ENCODE results near the gene TRIM17. TPM values are rescaled to one million over a fixed set of nuclear protein-coding genes. Genes with fewer than 3 reads are reported as not detected.
A peak's percentile ranks its signal among the peaks of the same experiment; 100 is the strongest.

Gene TRIM17
- total and polyA plus RNA-seq, 3 donors from 2014 or later: 21.4 to 37.4 (median 33.6) TPM

- H3K4me1 ChIP-seq: peaks cover 12% of the 10 kb centered on the region
- H3K27ac ChIP-seq: no peak overlapping the region
- no peaks in the 10 kb centered on the region for H3K36me3 ChIP-seq (ENCODE audit: low read depth, missing control alignments)
- intact Hi-C loops (cut with DNase I; ENCODE audit: low total_unique reads): no loop called here
- DNase-seq: no peak
- H3K9me3 ChIP-seq: no peaks in the 10 kb centered on the region
- TF ChIP-seq POLR2A (IDR thresholded peaks at IDR 0.05): no peak
- peak in 2 of 3 experiments; percentile 15 for TF ChIP-seq CTCF (IDR thresholded peaks at IDR 0.05)
- H3K4me3 ChIP-seq: no peak overlapping the region
- no peaks in the 10 kb centered on the region for H3K27me3 ChIP-seq
- WGBS, 2 donors: 29 to 54% methylated on average over 1 of the region's 1 CpG
These were observed 39.1 kb upstream of the TRIM17 start for GRCh38 chr1:228455715-228456114.

- DNase-seq: no peak
- Histone ChIP-seq H3K36me3 (ENCODE audit: low read depth, missing control alignments) (no peaks in the 10 kb centered on the region), H3K27me3 (no peaks in the 10 kb centered on the region), H3K4me1 (peaks cover 11% of the 10 kb centered on the region), H3K27ac (no peak overlapping the region), H3K9me3 (no peaks in the 10 kb centered on the region), H3K4me3 (no peak overlapping the region)
- WGBS, 2 donors: 69 to 76% methylated on average over 1 of the region's 1 CpG
- TF ChIP-seq POLR2A (IDR thresholded peaks at IDR 0.05) (no peak), CTCF (IDR thresholded peaks at IDR 0.05) (no peak)
- intact Hi-C loops (cut with DNase I; ENCODE audit: low total_unique reads): no loop called here
These were observed 37.6 kb upstream of the TRIM17 start for GRCh38 chr1:228454238-228454637.

GRCh38 chr1:228453614-228454013 lies 37.0 kb upstream of the TRIM17 start:
- no peaks in the 10 kb centered on the region for H3K36me3 ChIP-seq (ENCODE audit: low read depth, missing control alignments)
- H3K4me1 ChIP-seq: peaks cover 7% of the 10 kb centered on the region
- H3K27me3 ChIP-seq: no peaks in the 10 kb centered on the region
- 92 to 95% methylated on average over 3 of the region's 3 CpGs for WGBS, 2 donors
- TF ChIP-seq CTCF (IDR thresholded peaks at IDR 0.05): no peak
- no peak for TF ChIP-seq POLR2A (IDR thresholded peaks at IDR 0.05)
- no peak overlapping the region for H3K27ac ChIP-seq
- H3K4me3 ChIP-seq: no peak overlapping the region
- no peak for DNase-seq
- H3K9me3 ChIP-seq: no peaks in the 10 kb centered on the region
- intact Hi-C loops (cut with DNase I; ENCODE audit: low total_unique reads): no loop called here

- intact Hi-C loops (cut with DNase I; ENCODE audit: low total_unique reads): no loop called here
- no peak for DNase-seq
- no peak overlapping the region for H3K27ac ChIP-seq
- H3K4me1 ChIP-seq: peaks cover 7% of the 10 kb centered on the region
- no peaks in the 10 kb centered on the region for H3K9me3 ChIP-seq
- H3K36me3 ChIP-seq (ENCODE audit: low read depth, missing control alignments): no peaks in the 10 kb centered on the region
- WGBS, 2 donors: 87 to 92% methylated on average over 9 to 10 of the region's 10 CpGs
- no peak overlapping the region for H3K4me3 ChIP-seq
- H3K27me3 ChIP-seq: no peaks in the 10 kb centered on the region
- TF ChIP-seq CTCF (IDR thresholded peaks at IDR 0.05) (no peak), POLR2A (IDR thresholded peaks at IDR 0.05) (no peak)
These were observed 36.4 kb upstream of the TRIM17 start for GRCh38 chr1:228453022-228453560.

Measured in testis (tissue), 3 donors.